Measurements from ENCODE around the gene GRPEL1.

GRCh38 chr4:7041801-7042502 is 25.9 kb downstream of the GRPEL1 start:
- TF ChIP-seq CTCF (conservative IDR thresholded peaks at IDR 0.05) = no peak
- TF ChIP-seq EZH2 (IDR thresholded peaks at IDR 0.05; ENCODE audit: low read depth) = no peak
